ENCODE measurements around the gene MLPH.

Gene MLPH

GRCh38 chr2:237494066-237494465 is 7.0 kb downstream of the MLPH start:
- Mint-ChIP-seq H3K27me3 (ENCODE audit: low read depth, poor library complexity) (peaks cover 61% of the 10 kb centered on the region), H3K36me3 (ENCODE audit: low read depth) (peaks cover 3% of the 10 kb centered on the region), H3K4me3 (no peak overlapping the region), H3K27ac (no peak overlapping the region), H3K4me1 (peaks cover 20% of the 10 kb centered on the region), H3K9me3 (peaks cover 49% of the 10 kb centered on the region)
- DNase-seq, result no peak
- TF ChIP-seq, protein P1, sequence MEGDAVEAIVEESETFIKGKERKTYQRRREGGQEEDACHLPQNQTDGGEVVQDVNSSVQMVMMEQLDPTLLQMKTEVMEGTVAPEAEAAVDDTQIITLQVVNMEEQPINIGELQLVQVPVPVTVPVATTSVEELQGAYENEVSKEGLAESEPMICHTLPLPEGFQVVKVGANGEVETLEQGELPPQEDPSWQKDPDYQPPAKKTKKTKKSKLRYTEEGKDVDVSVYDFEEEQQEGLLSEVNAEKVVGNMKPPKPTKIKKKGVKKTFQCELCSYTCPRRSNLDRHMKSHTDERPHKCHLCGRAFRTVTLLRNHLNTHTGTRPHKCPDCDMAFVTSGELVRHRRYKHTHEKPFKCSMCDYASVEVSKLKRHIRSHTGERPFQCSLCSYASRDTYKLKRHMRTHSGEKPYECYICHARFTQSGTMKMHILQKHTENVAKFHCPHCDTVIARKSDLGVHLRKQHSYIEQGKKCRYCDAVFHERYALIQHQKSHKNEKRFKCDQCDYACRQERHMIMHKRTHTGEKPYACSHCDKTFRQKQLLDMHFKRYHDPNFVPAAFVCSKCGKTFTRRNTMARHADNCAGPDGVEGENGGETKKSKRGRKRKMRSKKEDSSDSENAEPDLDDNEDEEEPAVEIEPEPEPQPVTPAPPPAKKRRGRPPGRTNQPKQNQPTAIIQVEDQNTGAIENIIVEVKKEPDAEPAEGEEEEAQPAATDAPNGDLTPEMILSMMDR (IDR thresholded peaks at IDR 0.05), result no peak

GRCh38 chr2:237495521-237496117 is 8.6 kb downstream of the MLPH start:
- H3K27me3 Mint-ChIP-seq (ENCODE audit: low read depth, poor library complexity), result peaks cover 47% of the 10 kb centered on the region
- H3K27ac Mint-ChIP-seq, result no peak overlapping the region
- H3K36me3 Mint-ChIP-seq (ENCODE audit: low read depth), result peaks cover 3% of the 10 kb centered on the region
- H3K4me3 Mint-ChIP-seq, result no peak overlapping the region
- TF ChIP-seq, protein P1 (IDR thresholded peaks at IDR 0.05), result no peak
- peaks cover 35% of the 10 kb centered on the region for H3K9me3 Mint-ChIP-seq
- DNase-seq, result no peak
- H3K4me1 Mint-ChIP-seq, result peaks cover 33% of the 10 kb centered on the region

DNA sequence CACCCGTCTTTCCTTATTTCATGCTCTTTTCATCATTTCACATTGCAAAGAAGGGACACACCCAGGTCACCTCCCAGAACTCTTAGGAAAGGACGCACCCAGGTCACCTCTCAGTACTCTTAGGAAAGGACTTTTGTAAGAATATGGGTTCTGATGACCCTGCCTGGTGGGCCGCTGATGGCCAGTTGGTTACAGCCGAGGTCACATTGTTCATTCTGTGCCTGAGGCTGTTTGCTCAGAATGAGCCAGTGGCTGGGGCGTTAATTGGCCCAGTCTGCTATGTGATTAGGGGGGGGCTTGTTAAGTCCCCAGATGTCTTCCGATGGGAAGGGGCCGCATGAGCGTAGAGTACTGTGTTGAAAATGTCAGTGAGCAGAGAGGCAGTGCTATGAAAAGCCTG is 9.4 kb downstream of the MLPH start:
- Mint-ChIP-seq H3K4me1 (peaks cover 39% of the 10 kb centered on the region), H3K27me3 (ENCODE audit: low read depth, poor library complexity) (peaks cover 46% of the 10 kb centered on the region), H3K27ac (no peak overlapping the region), H3K36me3 (ENCODE audit: low read depth) (peaks cover 3% of the 10 kb centered on the region), H3K9me3 (peaks cover 27% of the 10 kb centered on the region), H3K4me3 (no peak overlapping the region)
- TF ChIP-seq, protein P1 (IDR thresholded peaks at IDR 0.05), result no peak
- DNase-seq, result no peak

GRCh38 chr2:237497009-237497837 is 10.2 kb downstream of the MLPH start:
- H3K36me3 Mint-ChIP-seq (ENCODE audit: low read depth), result no peaks in the 10 kb centered on the region
- peaks cover 19% of the 10 kb centered on the region for H3K9me3 Mint-ChIP-seq
- TF ChIP-seq, protein P1 (IDR thresholded peaks at IDR 0.05), result no peak
- H3K4me1 Mint-ChIP-seq, result peaks cover 39% of the 10 kb centered on the region
- no peak overlapping the region for H3K4me3 Mint-ChIP-seq
- H3K27ac Mint-ChIP-seq, result no peak overlapping the region
- H3K27me3 Mint-ChIP-seq (ENCODE audit: low read depth, poor library complexity), result peaks cover 39% of the 10 kb centered on the region
- no peak for DNase-seq

GRCh38 chr2:237497838-237498186 is 10.8 kb downstream of the MLPH start:
- H3K27ac Mint-ChIP-seq, result no peak overlapping the region
- peaks cover 39% of the 10 kb centered on the region for H3K4me1 Mint-ChIP-seq
- H3K36me3 Mint-ChIP-seq (ENCODE audit: low read depth), result no peaks in the 10 kb centered on the region
- peaks cover 36% of the 10 kb centered on the region for H3K27me3 Mint-ChIP-seq (ENCODE audit: low read depth, poor library complexity)
- H3K9me3 Mint-ChIP-seq, result peaks cover 14% of the 10 kb centered on the region
- DNase-seq, result no peak
- TF ChIP-seq, protein P1 (IDR thresholded peaks at IDR 0.05), result no peak
- H3K4me3 Mint-ChIP-seq, result no peak overlapping the region
